ENCODE measurements around the gene CWF19L2.
"Not testable (repeated sequence)": the region's sequence is repeated elsewhere in the genome, so short reads cannot be mapped to it uniquely, and the experiment has no call there.

The CWF19L2 gene

DNA sequence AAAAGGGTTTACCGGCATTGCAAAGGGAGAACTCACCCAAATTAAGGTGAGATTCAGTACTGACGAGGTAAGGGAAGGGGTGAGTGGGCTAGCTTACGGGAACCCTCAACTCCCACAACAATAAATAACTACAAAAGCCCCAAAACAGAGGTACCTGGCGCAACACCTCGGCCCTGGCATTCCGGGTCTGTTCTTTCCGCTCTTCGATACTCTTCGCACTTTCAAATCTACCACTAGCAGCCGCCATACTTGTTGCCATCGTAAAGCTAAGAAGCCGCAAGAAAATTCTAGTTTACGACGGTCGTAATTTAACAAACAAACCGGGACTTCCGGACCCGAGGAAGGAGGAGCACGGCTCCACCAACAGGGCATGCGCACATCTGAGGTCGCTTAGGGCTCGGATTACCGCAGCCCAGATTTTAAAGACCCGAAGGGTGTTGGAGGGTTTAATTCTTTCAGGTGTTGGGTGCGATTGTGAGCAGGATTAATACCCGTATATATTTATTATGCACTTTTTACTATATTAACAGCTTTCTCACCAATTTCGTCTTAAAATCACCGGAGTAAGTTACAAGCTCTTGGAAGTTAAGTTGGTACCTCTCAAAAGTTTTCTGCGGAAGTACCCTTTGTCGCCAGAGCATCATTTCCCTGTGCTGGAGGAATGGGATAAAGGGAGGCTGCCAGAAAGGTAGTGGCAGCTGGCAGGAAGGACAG is at the start of gene CWF19L2:
Gene CWF19L2, minus strand, starts transcription at position 268 of the 714 bp plus-strand sequence. Its CDS starts 9 bp downstream, at position 259.
- peak; percentile 87 to 88 for DNase-seq

DNA sequence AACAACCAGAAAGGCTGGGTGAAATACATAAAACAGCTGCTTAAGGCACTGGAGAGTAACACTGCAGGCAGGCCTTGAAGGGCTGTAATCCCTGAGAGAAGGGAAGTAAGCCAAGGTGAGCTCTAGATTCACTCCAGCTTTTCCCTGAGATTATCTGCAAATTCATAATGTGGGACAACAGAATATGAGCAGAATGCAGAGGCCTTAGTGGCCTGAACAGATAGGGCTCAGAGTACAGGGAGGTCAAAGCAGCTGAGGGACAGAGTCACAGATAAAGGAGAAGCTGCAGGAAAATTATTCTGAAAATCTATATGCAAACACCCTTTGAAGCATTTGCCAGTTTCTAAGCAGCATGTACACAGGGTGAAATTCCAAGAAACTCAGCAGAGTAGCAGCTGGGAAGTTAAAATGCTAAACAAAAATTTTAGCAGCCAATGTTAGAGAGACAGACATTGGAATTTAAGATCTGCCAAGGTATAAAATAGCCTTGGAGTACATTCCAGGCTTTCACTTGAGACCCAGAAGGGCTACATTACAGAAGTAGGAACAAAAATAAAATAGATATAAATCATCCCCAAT is 48.1 kb upstream of the CWF19L2 start:
- DNase-seq = no peak

DNA sequence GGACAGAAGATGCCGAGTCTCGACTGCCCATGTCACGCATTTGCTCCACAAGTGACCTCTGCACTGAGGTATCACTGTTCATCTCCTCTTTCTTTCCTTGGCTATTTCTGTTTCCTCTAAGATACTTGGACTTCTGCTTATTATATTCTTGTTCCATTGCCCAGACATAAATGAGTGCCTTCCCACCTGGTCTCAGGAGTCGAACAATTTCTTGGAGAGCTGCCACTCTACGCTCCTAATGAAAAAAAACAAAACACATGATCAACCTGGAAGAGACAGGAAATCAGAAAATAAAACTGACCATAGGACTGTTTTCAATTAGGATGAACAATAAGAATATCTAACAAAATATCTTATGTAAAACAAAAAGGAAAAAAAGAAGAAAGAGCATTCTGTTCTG is 47.4 kb upstream of the CWF19L2 start:
- DNase-seq = no peak

DNA sequence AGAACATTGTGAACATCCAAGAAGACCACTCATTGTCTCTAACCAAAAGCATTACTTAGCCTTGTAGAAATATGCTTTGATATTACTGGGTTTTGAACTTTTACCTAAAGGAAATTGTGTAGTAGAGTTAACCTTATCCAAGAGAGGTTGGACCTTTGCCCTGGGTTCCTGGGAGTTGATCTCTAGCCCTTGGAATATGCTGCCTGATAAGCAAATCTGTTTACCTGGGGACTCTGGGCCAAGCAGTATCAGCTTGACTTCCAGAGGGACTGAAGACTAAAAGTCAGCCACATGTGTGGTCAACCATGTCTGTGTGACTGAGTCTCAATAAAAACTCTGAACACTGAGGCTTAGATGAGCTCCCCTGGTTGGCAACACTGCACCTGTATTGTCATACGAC is 44.1 kb upstream of the CWF19L2 start:
- DNase-seq = no peak

DNA sequence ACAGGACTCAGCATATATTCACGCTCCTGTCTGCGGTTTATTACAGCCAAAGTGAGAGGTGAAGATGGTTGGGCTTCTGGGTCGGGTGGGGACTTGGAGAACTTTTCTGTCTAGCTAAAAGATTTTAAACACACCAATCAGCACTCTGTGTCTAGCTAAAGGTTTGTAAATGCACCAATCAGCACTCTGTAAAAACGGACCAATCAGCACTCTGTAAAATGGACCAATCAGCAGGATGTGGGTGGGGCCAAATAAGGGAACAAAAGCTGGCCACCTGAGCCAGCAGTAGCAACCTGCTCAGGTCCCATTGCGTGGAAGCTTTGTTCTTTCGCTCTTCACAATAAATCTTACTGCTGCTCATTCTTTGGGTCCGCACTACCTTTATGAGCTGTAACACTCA is 39.7 kb upstream of the CWF19L2 start:
- not testable (repeated sequence) for DNase-seq

DNA sequence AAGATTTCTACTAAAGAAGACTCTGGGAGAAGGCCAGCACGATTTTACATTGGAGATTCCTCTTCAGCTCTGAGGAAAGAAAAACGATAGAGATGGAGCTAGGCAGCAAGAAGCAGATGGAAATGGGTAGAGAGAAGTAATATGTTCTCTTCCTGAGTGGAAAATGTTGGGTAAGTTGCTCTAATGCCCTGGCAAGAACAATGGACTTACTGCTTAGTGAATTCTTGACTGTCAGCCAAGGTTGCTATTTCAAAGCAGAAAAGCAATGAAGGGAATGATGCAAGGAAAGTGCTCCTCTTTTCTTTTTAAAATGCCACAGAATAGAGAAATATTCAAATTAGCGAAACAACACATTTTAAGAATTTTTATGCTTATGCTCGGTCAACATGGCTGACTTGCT is 38.4 kb upstream of the CWF19L2 start:
- DNase-seq = no peak

DNA sequence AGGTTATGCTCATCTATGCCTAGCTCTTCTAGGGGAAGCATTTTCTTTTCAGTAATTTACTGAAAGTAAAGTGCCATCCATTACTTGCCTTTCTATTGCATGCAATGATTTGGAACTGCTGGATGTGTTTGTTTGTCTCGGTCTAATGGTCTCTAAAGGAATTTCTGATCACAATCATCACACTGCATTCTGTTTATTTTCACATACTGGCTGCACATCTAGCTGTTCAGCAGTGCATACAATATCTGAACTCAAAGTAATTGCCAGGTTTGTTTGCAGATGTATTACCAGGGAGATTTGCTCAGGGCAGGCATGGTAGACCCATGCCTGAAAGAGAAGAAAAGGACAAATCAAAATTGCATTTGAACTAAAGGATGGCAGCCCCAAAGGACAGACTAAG is 36.4 kb upstream of the CWF19L2 start:
- no peak for DNase-seq

DNA sequence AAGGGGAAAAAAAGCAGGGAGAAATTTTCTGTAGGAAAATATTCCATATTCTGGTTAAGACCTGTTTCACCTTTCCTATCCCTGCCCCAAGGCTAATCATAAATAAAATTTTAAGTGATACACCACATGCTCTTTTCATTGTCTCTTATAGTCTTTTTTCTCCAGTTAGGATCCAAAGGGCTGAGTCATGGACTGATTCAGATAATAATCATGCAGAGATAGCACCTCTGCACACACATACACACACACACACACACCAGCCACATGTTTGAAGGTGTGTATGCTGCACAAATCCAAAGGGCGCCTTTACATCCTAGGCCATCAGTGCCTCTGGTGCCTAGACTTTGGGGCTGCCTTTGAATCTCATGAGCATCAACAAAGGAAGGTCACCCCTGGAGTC is 35.5 kb upstream of the CWF19L2 start:
- DNase-seq = no peak

DNA sequence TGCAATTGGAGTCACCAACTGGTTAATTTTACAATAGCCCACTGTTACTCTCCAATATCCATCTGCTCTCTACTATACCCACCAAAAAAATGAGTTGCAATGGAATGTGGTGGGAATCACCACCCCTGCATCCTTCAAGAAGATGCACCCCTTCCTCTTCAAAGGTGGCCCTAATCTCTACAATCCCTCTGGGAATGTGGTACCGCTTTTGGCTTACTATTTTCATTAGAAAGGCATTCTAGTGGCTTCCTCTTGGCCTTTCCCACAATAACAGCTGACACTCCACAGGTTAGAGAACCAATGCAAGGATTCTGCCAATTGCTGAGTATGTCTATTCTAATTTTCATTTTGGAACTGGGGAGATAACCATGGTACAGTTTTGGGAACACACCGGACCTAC is 33.2 kb upstream of the CWF19L2 start:
- no peak for DNase-seq

DNA sequence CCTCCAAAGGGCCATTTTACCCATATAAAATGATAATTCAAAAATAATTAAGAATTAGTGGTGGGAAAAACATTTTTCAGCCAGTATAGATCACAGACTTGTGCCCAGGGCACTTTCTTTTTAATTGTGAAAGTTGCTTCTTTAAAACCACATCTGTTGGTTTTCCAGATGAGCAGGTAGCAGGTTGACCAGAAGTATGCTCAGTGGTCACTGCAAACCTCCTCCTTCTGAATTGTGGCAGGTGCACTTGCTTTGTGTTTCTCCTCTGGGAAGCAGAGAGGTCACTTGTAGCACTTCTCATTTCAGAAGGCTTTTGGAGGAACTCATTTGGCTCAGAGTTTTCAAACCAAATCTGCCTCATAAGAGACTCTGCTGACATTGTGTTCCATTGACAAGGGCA is 24.6 kb upstream of the CWF19L2 start:
- no peak for DNase-seq

DNA sequence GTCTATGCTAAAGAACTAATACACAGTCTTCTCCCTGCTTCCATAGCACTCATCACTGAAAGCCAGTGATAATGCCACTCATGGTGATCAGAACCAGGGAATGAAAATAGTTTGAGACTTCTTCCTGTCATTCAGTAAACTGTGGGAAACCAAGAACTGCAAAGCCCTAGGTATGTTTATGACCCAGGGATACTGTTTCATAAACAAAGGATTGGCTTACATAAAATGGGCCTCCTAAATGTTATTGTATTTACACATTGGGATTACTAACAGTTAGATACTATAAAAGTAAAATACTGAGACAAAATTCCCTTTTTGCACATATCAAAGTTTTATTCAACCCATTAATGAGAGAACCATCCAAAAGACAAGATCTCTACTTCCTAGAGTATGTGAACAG is 21.3 kb upstream of the CWF19L2 start:
- no peak for DNase-seq

DNA sequence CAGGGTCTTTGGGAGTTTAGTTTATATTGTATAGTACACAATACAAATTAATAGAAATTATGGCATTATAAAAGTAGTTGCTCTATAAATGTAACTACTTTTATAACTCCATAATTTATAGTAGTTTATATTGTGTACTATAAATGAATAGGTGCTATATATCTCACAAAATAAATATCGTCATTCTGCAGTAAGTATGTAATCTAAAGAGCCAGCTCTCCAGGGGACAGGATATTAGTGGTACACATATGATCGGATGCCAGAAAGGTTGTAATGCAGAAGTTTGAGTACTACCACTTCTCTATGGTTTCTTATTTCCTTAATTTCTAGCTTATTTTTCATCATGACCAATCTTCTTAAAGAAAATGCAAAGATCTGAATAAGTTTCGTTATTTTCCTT is 20.2 kb upstream of the CWF19L2 start:
- DNase-seq = no peak

DNA sequence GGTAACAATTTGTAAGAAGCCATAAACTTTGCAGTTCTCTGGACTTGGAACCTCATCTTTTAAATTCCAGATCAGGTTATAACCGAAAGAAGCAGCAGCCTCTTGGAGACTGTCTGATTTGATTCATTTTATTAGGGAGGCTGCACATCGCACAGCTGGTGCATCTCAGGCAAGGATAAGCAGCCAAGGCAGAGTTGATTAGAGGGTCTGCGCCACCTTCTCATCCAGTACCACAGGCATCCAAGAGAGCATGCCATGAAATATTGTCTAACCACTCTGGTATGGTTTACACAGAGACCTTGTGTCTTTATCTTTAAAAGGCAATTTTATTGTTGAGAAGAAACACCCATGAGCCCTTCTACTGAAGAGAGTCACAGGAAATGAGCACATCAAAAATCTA is 16.2 kb upstream of the CWF19L2 start:
- no peak for DNase-seq

DNA sequence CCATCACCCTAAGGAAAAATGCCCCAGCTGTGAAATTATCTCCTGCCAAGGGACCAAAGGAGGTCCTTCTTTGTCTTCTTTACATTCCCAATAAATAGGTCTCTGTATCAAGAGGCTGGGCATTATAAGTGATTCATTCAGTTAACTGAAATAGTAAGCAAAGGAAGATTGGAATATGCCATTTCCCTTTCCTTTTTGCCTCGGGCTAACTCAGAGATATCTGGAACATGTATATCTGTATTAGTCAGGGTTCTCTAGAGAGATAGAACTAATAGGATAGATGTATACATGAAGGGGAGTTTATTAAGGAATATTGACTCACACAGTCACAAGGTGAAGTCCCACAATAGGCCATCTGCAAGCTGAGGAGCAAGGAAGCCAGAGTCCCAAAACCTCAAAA is 15.3 kb upstream of the CWF19L2 start:
- DNase-seq = no peak

DNA sequence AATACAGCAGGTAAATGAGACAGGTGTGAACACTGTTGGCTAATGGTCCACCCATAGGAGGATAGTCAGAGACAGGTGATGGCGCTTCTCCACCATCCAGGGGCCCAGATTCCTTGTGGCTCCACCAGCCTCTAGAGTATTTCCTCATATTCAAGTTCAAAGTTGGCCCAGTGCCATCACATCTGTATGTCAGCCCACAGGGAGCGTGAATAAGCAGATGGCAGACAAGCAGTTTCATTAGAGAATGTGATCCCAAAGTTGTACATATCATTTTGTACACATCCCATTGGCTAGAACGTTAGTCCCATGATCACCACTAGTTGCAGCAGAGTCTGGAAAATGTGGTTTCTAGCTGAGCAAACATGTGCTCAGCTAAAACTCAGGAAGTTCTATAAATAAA is 11.0 kb upstream of the CWF19L2 start:
- no peak for DNase-seq

DNA sequence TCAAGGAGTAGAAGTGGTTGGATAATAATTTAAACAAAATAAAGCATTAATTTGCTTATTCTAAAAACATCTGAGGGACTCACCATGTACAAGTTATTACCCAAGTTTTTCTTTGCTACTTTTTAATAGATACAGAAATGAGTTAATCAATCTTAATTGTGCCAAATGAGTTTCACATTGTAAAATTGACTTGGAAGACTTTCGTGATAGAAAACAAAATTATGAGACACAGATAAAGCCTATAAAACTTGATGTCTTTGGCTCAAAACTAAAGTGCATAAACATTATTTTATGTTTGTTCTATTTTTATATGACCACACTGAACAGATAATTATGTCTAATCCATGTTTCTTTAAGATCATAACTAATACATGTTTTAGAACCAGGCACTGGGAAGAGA is 10.1 kb upstream of the CWF19L2 start:
- DNase-seq = no peak

DNA sequence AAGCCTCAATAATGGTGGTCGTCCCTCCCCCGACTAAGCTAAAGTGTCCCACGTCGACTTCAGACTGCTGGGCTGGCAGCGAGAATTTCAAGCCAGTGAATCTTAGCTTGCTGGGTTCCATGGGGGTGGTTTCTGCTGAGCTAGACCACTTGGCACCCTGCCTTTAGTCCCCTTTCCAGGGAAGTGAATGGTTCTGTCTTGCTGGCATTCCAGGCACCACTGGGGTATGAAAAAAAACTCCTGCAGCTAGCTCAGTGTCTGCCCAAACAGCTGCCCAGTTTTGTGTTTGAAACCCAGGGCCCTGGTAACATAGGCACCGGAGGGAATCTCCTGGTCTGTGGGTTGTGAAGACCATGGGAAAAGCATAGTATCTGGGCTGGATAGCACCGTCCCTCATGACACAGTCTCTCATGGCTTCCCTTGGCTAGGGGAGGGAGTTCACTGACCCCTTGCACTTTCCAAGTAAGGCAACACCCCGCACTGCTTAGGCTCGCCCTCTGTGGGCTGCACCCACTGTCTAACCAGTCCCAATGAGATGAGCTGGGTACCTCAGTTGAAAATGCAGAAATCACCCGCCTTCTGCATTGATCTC is 8.7 kb upstream of the CWF19L2 start:
- not testable (repeated sequence) for DNase-seq

DNA sequence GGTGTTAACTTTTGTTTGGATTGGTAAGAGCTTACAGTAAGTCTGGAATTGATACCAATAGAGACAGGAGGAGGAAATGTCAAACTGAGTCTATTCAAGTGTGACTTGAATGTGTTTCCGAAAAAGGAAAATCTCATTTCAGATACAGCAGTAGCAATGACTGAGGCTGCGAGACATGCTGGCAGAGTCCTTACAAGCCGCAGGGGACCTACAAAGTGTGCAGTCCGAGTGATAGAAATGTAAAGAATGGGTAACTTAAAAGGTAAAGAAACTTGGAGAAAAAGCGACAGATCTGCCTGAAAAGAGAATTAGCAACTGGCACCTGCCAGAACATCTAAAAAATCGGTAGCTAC is 444 bp downstream of the CWF19L2 start:
- DNase-seq = peak in 1 of 2 experiments; percentile 38

DNA sequence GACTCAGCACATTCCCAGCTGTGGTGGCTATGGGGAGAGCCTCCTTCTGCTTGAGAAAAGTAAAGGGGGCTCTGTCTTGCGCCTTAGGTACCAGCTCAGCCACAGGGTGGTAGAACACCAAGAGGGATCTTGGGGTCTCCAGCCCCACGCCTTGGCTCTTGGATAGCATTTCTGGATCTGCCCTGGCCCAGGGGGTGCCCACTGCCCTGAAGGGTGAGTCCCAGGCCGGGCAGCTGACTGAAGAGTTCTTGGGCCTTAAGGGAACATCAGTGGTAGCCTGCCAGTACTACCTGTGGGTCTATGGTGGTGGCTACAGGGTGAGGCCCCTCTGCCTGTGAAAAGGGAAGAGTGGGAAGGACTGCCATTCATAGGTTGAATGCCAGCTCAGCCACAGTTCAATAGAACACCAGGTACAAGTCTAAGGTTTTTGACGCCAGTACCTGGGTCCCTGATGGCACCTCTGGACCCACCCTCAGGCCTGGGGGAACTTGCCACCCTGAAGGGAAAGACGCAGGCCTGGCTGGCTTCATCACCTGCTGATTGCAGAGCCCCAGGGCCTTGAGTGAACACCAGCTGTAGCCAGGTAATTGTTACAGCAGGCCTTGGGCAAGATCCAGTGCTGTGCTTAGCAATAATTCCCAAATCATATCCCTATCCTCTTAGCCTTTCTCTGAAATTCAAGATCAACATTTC is 3.9 kb downstream of the CWF19L2 start:
- DNase-seq = no peak

DNA sequence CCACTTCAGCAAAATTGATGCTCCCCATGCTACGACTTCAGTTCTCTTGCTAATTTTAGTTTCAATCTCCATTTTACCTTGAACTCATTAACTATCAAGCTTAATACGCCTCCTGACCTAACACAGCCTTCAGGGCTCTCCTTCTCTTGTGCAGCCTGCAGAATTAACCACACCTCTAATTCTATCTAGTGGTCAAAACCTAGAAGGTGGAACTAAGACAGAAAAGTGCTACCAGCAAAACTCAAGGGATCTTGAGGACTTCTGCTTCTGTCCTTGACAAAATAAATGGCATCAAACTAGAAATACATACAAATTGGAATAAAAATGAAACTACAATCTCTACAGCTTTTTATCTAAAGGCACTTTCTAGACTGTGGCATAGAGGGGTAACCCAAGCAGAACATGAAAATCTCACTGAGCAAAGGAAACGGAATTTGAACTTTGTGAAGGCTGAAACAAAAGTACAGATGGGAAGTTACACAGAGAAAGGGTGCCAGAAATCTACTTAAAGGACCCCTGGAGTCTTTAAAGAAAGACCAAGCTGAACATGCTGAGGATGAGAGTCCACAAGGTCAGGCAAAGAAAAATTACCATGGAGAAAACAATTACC is 10.7 kb downstream of the CWF19L2 start:
- DNase-seq = no peak

DNA sequence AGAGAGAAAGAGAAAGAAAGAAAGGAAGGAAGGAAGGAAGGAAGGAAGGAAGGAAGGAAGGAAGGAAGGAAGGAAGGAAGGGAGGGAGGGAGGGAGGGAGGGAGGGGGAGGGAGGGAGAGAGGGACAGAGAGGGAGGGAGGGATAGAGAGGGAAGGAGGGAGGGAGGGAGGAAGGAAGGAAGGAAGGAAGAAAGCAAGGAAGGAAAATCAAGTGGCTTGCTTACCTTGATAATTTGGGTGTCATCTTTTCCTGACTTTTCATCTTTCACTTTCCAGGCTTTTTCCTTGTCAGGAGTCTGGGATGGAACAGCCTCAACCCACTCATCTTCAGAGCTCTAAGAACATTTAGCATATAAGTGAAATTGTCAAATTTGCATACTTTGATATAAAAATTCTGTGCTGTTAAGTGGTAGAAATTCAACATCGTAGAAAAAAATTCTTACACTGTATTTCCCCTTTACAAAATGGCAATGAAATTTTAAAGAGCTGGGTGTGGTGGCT is 14.9 kb downstream of the CWF19L2 start:
- DNase-seq = no peak

DNA sequence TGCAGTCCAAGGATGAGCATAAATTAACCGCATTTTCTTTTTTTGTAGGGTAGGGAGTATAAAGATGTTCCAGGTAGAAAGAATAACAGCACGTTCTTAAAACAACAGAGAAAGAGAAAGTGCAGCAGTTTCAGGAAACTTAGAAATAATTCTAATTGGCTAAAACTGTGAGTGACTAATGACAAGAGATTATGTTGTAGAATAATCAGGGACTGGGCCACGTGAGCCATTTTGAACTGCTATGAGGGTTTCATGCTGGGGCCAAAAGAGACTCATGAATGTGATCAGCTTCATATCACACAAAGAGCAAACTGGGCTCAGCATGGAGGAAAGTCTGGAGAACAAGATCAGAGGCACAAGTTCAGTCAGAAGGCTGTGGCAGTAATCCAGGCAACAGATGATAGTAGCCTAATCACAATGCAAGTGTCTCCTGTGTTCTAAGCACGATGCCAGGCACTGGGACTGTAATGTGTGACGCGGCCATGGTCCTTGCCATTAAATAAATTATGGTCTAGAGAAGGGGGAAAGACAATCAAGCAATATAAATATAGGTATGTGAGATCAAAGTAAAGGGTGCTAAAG is 17.9 kb downstream of the CWF19L2 start:
- no peak for DNase-seq

DNA sequence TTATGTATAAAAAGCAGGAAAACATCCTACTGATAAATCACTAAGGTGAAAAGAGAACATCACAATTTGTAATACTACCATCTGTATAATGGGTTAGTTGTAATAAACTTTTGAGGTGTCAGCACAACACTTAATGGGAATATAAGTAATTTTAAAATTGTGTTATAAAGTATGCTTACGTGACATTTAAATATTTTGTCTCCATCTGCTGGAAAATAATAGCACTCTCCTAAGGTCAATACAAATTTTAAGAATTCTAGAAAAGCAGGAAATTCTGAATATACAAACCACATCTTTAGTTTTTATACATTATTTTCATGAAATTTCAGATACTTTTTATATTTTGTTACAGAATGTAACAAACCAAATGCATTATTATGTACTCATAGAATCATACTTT is 19.5 kb downstream of the CWF19L2 start:
- no peak for DNase-seq

Data from AML-193 (cell line).